CD4-positive, alpha-beta T cell (primary cell): ENCODE measurements around the gene ZNF710. TPM values are rescaled to one million over a fixed set of nuclear protein-coding genes. Genes with fewer than 3 reads are reported as not detected.

ENCODE experiments used
- ATAC-seq: fragments of 200-7000 bp; cut with Tn5 transposase; one replicate; pipeline ENCODE4 v1.10.0; 2022; ENCODE audit warnings: mild to moderate bottlenecking; ENCODE audit not compliant: poor library complexity
- CTCF ChIA-PET: fragments of 350-600 bp; sonication (Branson Sonifier 250); formaldehyde crosslinking; loops from one replicate; lab custom pipeline; 2021; ENCODE audit warnings: antibody characterized with exemption, inconsistent platforms; lab: Charles Lee
- POLR2A ChIA-PET: fragments of 350-600 bp; sonication (Branson Sonifier 250); formaldehyde crosslinking; loops from one replicate; lab custom pipeline; 2021; ENCODE audit warnings: antibody characterized with exemption, inconsistent platforms; lab: Charles Lee
- DNase-seq, 14 experiments: peaks; one replicate each; pipeline ENCODE4 v3.0.0-alpha.2; 2013 to 2020; ENCODE audit warnings: mixed read lengths in 2 of 14
- H3K27ac ChIP-seq, 2 donors: one replicate each; pipeline versions ENCODE4 v1.5.1 to v1.7.0; 2013; ENCODE audit warnings: low read length in 2 of 2, low read depth in 1 of 2, mild to moderate bottlenecking in 1 of 2
- H3K27me3 ChIP-seq, 2 experiments: 1 replicate in 1 of 2; 2 replicates in 1 of 2; pipeline versions ENCODE4 v1.6.1 to v1.7.0; 2013; ENCODE audit warnings: low read length in 2 of 2, control low read depth in 1 of 2, mild to moderate bottlenecking in 1 of 2, moderate library complexity in 1 of 2; ENCODE audit not compliant: insufficient read depth in 2 of 2, control insufficient read depth in 1 of 2
- H3K36me3 ChIP-seq: one replicate; pipeline ENCODE4 v1.6.1; 2013; ENCODE audit warnings: low read length, control low read depth; ENCODE audit not compliant: insufficient read depth
- H3K4me1 ChIP-seq: one replicate; pipeline ENCODE4 v1.6.1; 2013; ENCODE audit warnings: low read length, control low read depth; ENCODE audit not compliant: insufficient read depth
- H3K4me3 ChIP-seq: one replicate; pipeline ENCODE4 v1.5.1; 2013; ENCODE audit warnings: mild to moderate bottlenecking, low read length, moderate library complexity
- H3K9me3 ChIP-seq, 2 experiments: 1 replicate in 1 of 2; 2 replicates in 1 of 2; pipeline versions ENCODE4 v1.6.1 to v1.7.0; 2013; ENCODE audit warnings: low read length in 2 of 2, mild to moderate bottlenecking in 2 of 2, control low read depth in 1 of 2, moderate library complexity in 1 of 2; ENCODE audit not compliant: control insufficient read depth in 1 of 2, insufficient read depth in 1 of 2
- H3K27ac Mint-ChIP-seq: one replicate; pipeline ENCODE4 v1.8.0; 2020; ENCODE audit warnings: mixed read lengths
- H3K27me3 Mint-ChIP-seq: one replicate; pipeline ENCODE4 v1.8.0; 2021; ENCODE audit warnings: mixed read lengths
- H3K36me3 Mint-ChIP-seq: one replicate; pipeline ENCODE4 v1.8.0; 2021; ENCODE audit warnings: low read depth, mixed read lengths
- H3K4me1 Mint-ChIP-seq: one replicate; pipeline ENCODE4 v1.8.0; 2021; ENCODE audit warnings: low read depth, mixed read lengths
- H3K4me3 Mint-ChIP-seq: one replicate; pipeline ENCODE4 v1.8.0; 2020; ENCODE audit warnings: mild to moderate bottlenecking, mixed read lengths
- H3K9me3 Mint-ChIP-seq: one replicate; pipeline ENCODE4 v1.8.0; 2020; ENCODE audit warnings: mixed read lengths
- intact Hi-C, 2 experiments: fragments of 100-400 bp; cut with DNase I in 1 of 2; cut with micrococcal nuclease in 1 of 2; formaldehyde crosslinking; loops; one replicate each; pipeline versions ENCODE4 v1.15.1 to v1.9.0; 2023 to 2025; cut with DNase I, micrococcal nuclease
- total RNA-seq, 174 experiments: library from RNA in 2 of 174; stranded (reverse) in 2 of 174; gene quantifications; one replicate each; pipeline ENCODE4 v1.2.3 and lab custom pipeline; 2021 to 2026
- TF ChIP-seq, protein P1 (sequence below): fragments of 200-600 bp; IDR thresholded peaks from one replicate; pipeline ENCODE4 v1.8.0; 2022; ENCODE audit warnings: antibody characterized with exemption, mild to moderate bottlenecking

The ZNF710 gene
- total RNA-seq, 2 experiments from 2014 or later, result 6.5 to 7.7 TPM

GRCh38 chr15:90113166-90113565 is 112.0 kb downstream of the ZNF710 start:
- POLR2A ChIA-PET, result interaction anchor here (1.0 kb wide), 1 partner anchor 11 kb away, joined by 3 read pairs; the partner anchor contains the start of gene IDH2
- H3K36me3 Mint-ChIP-seq, result no peaks in the 10 kb centered on the region
- H3K27me3 ChIP-seq, result no peaks in the 10 kb centered on the region
- H3K36me3 ChIP-seq, result no peaks in the 10 kb centered on the region
- peaks cover 16 to 20% of the 10 kb centered on the region in 2 experiments for H3K9me3 ChIP-seq
- TF ChIP-seq, protein P1, sequence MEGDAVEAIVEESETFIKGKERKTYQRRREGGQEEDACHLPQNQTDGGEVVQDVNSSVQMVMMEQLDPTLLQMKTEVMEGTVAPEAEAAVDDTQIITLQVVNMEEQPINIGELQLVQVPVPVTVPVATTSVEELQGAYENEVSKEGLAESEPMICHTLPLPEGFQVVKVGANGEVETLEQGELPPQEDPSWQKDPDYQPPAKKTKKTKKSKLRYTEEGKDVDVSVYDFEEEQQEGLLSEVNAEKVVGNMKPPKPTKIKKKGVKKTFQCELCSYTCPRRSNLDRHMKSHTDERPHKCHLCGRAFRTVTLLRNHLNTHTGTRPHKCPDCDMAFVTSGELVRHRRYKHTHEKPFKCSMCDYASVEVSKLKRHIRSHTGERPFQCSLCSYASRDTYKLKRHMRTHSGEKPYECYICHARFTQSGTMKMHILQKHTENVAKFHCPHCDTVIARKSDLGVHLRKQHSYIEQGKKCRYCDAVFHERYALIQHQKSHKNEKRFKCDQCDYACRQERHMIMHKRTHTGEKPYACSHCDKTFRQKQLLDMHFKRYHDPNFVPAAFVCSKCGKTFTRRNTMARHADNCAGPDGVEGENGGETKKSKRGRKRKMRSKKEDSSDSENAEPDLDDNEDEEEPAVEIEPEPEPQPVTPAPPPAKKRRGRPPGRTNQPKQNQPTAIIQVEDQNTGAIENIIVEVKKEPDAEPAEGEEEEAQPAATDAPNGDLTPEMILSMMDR, result no peak
- no peak overlapping the region for H3K27ac ChIP-seq
- ATAC-seq (no peak), DNase-seq (no peak)
- no peaks in the 10 kb centered on the region for H3K4me1 ChIP-seq
- peaks cover 6% of the 10 kb centered on the region for H3K9me3 Mint-ChIP-seq
- intact Hi-C loops, result no loop called here
- no peak overlapping the region for H3K4me3 Mint-ChIP-seq
- CTCF ChIA-PET, result no interaction called here
- H3K27me3 Mint-ChIP-seq, result no peaks in the 10 kb centered on the region
- no peaks in the 10 kb centered on the region for H3K4me1 Mint-ChIP-seq
- H3K27ac Mint-ChIP-seq, result no peak overlapping the region
- no peak overlapping the region for H3K4me3 ChIP-seq

GRCh38 chr15:90114451-90114901 is 113.4 kb downstream of the ZNF710 start:
- no peak overlapping the region for H3K27ac ChIP-seq
- ChIA-PET POLR2A (interaction anchor here (1.0 kb wide), 1 partner anchor 12 kb away, joined by 3 read pairs; the partner anchor contains the start of gene IDH2), CTCF (no interaction called here)
- peaks cover 16 to 20% of the 10 kb centered on the region in 2 experiments for H3K9me3 ChIP-seq
- no peaks in the 10 kb centered on the region for H3K36me3 ChIP-seq
- H3K4me3 ChIP-seq, result no peak overlapping the region
- Mint-ChIP-seq H3K36me3 (no peaks in the 10 kb centered on the region), H3K27ac (no peak overlapping the region), H3K4me1 (no peaks in the 10 kb centered on the region), H3K27me3 (no peaks in the 10 kb centered on the region), H3K4me3 (no peak overlapping the region), H3K9me3 (peaks cover 6% of the 10 kb centered on the region)
- ATAC-seq (no peak), DNase-seq (no peak)
- H3K27me3 ChIP-seq, result no peaks in the 10 kb centered on the region
- TF ChIP-seq, protein P1, result no peak
- H3K4me1 ChIP-seq, result no peaks in the 10 kb centered on the region
- intact Hi-C loops, result no loop called here

DNA sequence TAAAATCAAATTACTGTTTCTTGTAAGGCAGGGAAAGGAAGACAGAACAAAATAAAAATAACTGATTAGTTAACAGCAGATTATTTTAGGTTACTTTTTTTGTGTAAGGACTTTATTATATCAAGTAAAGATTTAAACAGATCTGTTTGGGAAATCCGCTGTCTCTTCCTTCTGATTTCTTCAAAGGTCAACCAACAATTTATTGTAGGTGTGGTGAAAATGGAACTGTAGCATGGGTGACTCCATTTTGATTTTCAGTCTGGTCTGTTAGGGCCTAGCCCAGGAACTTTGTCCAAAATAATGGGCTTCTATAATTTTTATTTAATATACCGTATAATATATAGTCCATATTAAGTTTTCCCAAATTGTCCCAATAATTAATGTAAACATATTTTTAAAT is 114.7 kb downstream of the ZNF710 start:
- Mint-ChIP-seq H3K27me3 (no peaks in the 10 kb centered on the region), H3K4me3 (no peak overlapping the region), H3K9me3 (peaks cover 6% of the 10 kb centered on the region), H3K27ac (no peak overlapping the region), H3K36me3 (no peaks in the 10 kb centered on the region), H3K4me1 (no peaks in the 10 kb centered on the region)
- no peak overlapping the region for H3K4me3 ChIP-seq
- DNase-seq, result no peak
- peaks cover 16 to 20% of the 10 kb centered on the region in 2 experiments for H3K9me3 ChIP-seq
- ChIA-PET CTCF (no interaction called here), POLR2A (no interaction called here)
- no peaks in the 10 kb centered on the region for H3K27me3 ChIP-seq
- no peaks in the 10 kb centered on the region for H3K36me3 ChIP-seq
- ATAC-seq, result no peak
- intact Hi-C loops, result no loop called here
- H3K4me1 ChIP-seq, result no peaks in the 10 kb centered on the region
- TF ChIP-seq, protein P1, result no peak
- no peak overlapping the region for H3K27ac ChIP-seq
